Mesothelial cell of epicardium (in vitro differentiated cells): ENCODE measurements around the gene PHTF2. TPM values are rescaled to one million over a fixed set of nuclear protein-coding genes. Genes with fewer than 3 reads are reported as not detected.

ENCODE experiments used
- DNase-seq, 2 experiments: peaks; one replicate each; pipeline ENCODE4 v3.0.0; 2021; ENCODE audit warnings: low spot score in 2 of 2; ENCODE audit not compliant: unreplicated experiment in 2 of 2
- H3K27ac Mint-ChIP-seq: 2 replicates; pipeline ENCODE4 v1.8.0; 2021; ENCODE audit warnings: mixed read lengths
- H3K27me3 Mint-ChIP-seq: 2 replicates; pipeline ENCODE4 v1.8.0; 2021; ENCODE audit warnings: low read depth, mixed read lengths
- H3K36me3 Mint-ChIP-seq: 2 replicates; pipeline ENCODE4 v1.8.0; 2021; ENCODE audit warnings: mixed read lengths
- H3K4me1 Mint-ChIP-seq: 2 replicates; pipeline ENCODE4 v1.8.0; 2021; ENCODE audit warnings: mixed read lengths
- H3K4me3 Mint-ChIP-seq: 2 replicates; pipeline ENCODE4 v1.8.0; 2021; ENCODE audit warnings: mild to moderate bottlenecking, moderate library complexity, mixed read lengths
- H3K9me3 Mint-ChIP-seq: 2 replicates; pipeline ENCODE4 v1.8.0; 2021; ENCODE audit warnings: mixed read lengths
- CTCF ChIP-seq: fragments of 200-600 bp; sonication (generic); IDR thresholded peaks from one replicate; pipeline ENCODE4 v1.5.0; 2021; ENCODE audit warnings: antibody characterized with exemption; ENCODE audit not compliant: unreplicated experiment
- total RNA-seq: library from RNA; stranded (reverse); gene quantifications from 3 replicates; pipeline ENCODE4 v1.2.1, GENCODE V29; 2021

Gene PHTF2
- total RNA-seq, 1 donor from 2014 or later = 38.2 TPM

DNA sequence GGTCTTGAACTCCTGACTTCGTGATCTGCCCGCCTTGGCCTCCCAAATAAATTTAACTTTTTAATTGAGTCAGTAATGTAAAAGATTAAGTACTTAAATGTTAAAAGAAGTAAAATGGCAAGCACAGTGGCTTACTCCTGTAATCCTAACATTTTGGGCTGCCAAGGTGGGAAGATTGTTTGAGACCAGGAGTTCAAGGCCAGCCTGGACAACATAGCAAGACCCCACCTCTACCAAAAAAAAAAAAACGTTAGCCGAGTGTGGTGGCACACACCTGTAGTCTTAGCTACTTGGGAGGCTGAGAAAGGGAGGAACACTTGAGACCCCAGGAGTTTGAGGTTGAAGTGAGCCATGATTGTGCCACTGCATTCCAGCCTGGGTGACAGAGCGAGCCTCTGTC lies 26.1 kb downstream of the PHTF2 start:
- DNase-seq = no peak
- Mint-ChIP-seq H3K9me3 (peaks cover 55% of the 10 kb centered on the region), H3K4me3 (no peak overlapping the region), H3K27ac (no peak overlapping the region), H3K27me3 (no peaks in the 10 kb centered on the region), H3K36me3 (peaks cover 58% of the 10 kb centered on the region), H3K4me1 (peaks cover 9% of the 10 kb centered on the region)
- TF ChIP-seq CTCF = no peak

GRCh38 chr7:77825131-77825530 lies 26.6 kb downstream of the PHTF2 start:
- no peak for DNase-seq
- Mint-ChIP-seq H3K4me1 (peaks cover 9% of the 10 kb centered on the region), H3K36me3 (peaks cover 53% of the 10 kb centered on the region), H3K27me3 (no peaks in the 10 kb centered on the region), H3K4me3 (no peak overlapping the region), H3K9me3 (peaks cover 50% of the 10 kb centered on the region), H3K27ac (no peak overlapping the region)
- no peak for TF ChIP-seq CTCF

GRCh38 chr7:77826300-77826699 lies 27.7 kb downstream of the PHTF2 start:
- Mint-ChIP-seq H3K27ac (no peak overlapping the region), H3K27me3 (no peaks in the 10 kb centered on the region), H3K36me3 (peaks cover 42% of the 10 kb centered on the region), H3K9me3 (peaks cover 39% of the 10 kb centered on the region), H3K4me1 (peaks cover 10% of the 10 kb centered on the region), H3K4me3 (no peak overlapping the region)
- no peak for TF ChIP-seq CTCF
- no peak for DNase-seq

DNA sequence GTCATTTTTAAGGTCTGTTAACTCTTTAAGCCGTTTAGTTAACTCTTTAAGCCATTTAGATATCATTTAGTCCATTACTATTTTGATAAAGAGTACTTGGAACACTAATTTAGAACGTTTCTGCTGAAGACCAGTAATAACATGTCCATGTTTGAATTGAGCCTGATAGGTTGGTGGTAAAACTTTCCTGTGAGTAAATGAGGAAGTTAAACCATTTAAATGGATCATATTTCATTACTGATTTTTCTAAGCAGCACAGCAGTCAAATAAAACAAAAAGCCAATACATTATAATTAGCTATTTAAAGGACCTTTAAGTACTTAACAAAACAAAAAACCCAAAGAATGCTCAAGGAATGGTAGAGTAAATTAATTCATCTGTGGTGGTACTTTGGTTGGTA lies 29.4 kb downstream of the PHTF2 start:
- Mint-ChIP-seq H3K27ac (no peak overlapping the region), H3K4me3 (no peak overlapping the region), H3K9me3 (peaks cover 30% of the 10 kb centered on the region), H3K27me3 (no peaks in the 10 kb centered on the region), H3K4me1 (peaks cover 12% of the 10 kb centered on the region), H3K36me3 (peaks cover 29% of the 10 kb centered on the region)
- DNase-seq = no peak
- TF ChIP-seq CTCF = no peak

DNA sequence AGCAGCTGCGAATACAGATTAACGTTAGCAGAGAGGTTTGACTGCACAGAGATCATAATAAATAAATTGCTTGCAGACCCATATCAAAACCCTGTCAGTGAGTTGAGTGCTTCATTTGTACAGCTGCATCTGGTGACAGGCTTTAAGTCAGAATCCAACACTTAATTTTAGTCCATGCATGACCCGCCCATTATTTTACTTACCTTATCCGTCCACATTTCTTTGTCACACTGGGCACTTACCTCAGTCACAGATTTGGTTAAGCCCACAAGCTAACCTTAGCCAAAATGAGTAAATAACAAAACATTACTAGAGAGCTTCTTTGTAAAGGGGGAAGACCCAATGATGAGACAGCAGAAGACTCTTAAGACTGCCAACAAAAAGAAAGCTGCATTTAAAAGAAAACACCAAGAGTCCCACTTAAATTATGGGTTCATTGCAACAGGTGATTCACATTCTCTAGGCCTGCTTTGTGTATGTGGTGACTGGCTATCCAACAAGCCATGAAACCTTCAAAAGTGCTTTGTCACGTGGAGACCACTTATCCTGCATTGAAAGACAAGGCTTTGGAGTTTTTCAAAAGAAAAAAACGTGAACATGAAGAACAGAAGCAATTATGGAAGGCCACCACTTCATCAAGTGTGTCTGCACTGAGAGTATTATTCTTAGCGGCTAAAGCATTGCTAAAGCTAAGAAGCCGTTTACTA lies 32.2 kb downstream of the PHTF2 start:
- no peak for TF ChIP-seq CTCF
- H3K4me1 Mint-ChIP-seq = peaks cover 13% of the 10 kb centered on the region
- H3K36me3 Mint-ChIP-seq = peaks cover 13% of the 10 kb centered on the region

More for the DNA sequence above, 32.2 kb downstream of the PHTF2 start:
- Mint-ChIP-seq H3K27ac (no peak overlapping the region), H3K27me3 (no peaks in the 10 kb centered on the region), H3K9me3 (peaks cover 10% of the 10 kb centered on the region), H3K4me3 (no peak overlapping the region)
- no peak for DNase-seq
